Ecto neural progenitor cell (in vitro differentiated cells): Measurements from ENCODE around the gene PNMA6F.

Experiments
- DNase-seq: peaks from one replicate; pipeline ENCODE4 v3.0.0-alpha.2; 2018; ENCODE audit warnings: low spot score

PNMA6F gene

DNA sequence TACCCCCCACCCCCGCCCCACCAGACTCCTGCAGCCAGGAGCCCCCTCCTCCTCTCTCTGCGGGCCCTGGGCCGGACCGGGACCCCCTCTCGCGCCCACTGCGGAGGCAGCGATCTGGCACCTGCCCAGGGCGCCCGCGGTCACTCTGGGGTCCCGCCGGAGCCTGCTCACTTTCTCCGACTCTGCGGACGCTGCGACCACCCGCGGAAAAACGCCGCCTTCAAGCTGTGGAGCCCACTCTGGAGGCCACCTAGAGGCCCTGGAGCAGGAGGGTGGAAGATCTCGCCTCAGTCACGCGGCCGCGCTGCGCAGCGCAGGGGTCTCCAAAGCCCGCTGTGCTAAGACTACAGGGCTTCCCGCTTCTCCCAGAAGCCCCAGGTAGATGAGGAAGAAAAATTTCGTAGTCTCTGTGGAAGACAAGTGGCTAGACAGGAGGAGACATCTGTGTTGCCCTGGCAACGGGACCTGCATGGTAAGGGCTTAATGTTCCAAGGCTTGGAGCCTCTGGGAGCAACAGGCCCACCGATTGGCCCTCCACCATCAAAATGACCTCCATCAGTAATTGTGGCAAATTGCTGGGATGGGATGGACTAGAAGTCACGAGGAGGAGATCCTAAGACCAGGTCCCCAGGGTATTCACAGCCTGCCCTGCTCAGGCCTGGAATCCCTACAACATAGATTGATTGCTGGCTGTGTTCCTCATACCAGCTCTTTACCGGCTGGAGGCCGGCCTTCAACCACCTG, at the start of gene PNMA6F:
PNMA6F (minus strand) TSS at position 387 of the 744 bp plus-strand sequence. CDS start 1,093 bp downstream, outside the sequence.
- no peak for DNase-seq

DNA sequence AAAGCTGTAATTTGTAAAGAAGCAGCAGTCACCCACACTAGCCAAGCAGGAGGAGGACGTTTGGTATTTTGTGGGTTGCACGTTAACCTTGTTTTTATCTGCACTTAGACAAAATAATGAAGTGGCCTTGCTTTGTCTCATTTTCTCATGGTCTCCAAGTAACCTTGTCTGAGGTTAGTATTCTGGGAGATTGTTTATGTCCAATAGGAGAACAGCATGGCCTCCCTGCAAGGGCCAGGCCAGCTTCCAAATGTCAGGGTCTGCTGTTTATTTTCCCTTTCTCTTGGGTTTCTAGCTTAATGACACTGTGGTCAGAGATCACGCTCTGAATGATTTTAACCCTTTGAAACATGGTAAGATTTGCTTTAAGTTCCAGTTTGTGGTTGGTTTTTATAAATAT, 49.7 kb upstream of the PNMA6F start:
- DNase-seq: no peak

DNA sequence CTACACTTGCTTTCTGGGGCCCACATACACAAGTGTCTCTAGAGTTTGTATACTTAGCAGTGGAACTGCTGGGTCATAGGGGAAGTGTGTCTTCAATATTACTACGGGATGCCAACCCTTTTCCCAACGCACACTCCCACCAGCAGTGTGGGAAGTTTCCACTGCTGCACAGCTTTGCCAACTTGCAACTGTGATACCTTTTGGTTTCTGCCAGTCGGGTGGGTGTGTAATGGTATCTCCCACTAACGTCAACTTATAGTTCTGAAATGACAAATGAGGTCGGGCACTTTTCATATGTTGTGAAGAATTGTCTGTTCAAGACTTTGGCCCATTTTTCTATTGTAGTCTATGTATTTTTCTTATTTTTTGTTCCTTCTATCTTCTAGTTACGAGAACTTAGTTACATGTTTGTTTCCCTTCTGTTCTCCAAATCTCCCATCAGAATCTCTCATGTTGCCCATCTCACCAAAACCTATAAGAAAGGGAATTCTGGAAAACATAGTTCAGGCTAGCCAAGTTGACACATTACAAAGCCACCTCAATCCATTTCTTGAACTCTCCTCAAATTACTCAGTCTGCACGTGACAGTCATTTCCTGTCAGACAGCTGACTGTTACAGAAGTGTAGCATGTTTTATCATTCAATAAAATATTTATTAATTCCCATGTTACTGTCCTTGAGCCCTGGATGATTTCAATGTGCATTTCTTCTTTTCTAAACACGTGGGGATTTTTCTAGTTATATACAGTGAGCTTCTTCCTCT, 48.9 kb upstream of the PNMA6F start:
- no peak for DNase-seq

DNA sequence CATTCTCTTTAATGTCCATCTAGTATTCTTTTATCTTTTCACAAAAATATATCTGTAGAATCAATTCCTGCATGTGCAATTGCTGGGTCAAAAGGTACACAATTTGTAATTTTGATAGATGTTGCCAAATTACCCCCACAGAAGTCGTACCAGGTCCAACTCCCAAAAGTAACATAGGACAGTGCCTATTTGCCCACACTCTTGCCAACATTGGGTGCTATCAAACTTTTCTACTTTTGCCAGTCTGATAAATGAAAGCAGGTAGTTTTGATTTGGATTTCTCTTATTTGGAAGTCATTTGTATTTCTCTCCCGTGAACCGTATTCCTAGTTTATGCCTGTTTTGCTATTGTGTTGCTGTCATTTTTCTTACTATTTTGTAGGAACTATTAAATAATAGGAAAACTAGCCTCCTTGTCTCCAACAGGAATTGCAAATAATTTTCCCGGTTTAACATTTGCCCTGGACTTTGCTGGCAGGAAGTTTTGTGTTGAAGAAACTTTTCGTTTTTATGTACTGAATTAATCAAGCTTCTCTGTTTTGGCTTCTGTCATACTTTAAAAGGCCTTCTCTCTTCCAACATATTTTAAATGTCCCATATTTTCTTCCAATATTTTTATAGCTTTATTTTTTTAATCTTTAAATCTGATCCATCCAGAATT, 45.4 kb upstream of the PNMA6F start:
- DNase-seq: no peak

DNA sequence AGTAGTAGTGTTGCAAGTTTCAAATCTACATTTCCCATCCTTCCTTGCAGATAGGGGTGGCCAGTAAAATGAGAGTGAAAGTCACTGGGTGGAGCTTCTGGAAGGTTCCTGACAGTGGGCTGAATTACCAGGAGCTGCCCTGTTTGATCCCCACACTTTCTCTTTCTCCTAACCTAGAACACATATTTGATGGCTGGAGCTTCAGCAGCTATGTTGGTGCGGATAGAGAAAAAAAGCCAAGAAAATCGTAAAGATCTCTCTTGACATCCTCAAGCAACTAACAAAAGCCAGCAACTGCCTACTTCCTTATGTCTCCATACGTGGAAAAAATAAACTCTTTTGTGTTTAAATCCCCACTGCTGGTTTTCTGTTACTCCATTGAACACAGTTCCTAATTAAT, 44.6 kb upstream of the PNMA6F start:
- DNase-seq: no peak

DNA sequence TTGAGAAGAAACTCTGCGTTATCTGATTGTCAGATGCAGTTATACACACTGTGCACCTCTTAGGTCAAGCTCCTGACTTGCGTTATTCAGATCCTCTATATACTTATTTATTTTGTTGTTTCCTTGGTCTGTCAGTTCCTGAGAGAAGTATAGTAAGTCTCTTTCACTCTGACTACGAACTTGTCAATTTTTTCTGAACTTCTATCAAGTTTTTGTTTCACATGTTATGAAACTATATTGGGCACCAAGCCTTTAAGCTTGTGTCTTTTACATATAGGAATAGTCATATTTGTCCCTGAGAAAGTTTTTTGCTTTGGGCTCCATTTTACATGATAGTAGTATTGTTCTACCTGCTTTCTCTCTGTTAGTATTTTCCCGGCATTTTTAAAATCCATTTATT, 44.1 kb upstream of the PNMA6F start:
- DNase-seq: no peak

DNA sequence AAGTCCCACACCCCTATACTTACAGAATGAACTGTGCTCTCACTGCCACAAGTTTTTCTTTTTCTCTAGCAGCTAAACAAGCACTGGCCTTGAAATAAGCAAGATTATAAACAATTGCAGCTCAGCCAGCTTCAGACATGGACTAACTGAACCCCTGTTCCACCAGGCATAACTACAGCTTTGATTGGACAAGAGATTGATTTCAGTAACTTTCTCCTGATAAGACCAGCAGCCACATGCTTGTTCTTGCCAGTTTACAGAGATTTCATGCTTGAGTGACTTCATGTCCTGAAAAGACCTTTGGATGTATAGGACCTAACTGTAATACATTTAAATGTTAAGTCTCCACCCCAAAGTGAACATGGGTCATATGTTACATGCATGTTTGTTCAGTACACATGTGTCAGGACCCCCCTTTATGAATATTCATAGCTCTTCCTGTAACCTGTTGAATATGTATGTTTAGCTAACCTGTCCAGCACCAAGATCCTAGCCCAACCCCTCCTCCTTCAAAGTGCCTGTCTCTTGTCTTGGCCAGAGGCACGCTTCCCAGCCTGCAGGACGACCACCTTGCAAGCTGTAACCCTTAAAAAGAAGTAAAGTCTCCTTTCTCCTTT, 40.3 kb upstream of the PNMA6F start:
- no peak for DNase-seq

DNA sequence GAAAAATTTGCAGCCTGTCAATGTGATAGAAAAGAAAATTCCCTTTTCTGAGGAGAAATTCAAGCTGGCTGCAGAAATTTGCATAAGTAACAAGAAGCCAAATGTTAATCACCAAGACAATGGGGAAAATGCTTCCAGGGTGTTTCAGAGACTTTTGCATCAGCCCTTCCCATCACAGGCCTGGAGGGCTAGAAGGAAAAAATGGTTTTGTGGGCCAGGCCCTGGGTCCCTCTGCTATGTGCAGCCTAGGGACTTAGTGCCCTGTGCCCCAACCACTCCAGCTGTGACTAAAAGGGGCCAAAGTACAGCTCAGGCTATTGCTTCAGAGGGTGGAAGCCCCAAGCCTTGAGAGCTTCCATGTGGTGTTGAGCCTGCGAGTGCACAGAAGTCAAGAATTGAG, 36.3 kb upstream of the PNMA6F start:
- peak; percentile 2 for DNase-seq

DNA sequence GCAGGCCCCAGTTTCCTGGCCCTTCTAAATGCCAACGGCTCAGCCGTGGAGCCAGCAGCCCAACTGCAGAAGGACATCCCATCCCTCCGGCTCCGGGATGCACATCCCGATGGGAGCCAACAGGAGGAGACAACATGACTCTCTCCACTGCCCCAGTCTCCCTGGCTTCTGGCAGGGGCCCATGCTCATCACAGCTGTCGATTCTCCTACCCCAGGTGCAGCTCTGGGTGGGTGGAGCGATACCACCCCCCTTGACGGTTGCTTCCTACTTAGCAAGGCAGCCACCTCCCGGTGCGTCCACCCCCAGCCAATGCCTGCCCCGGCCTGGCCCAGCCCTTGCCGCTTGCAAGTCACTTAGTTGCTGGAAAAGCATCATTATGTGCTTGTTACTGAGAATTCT, 31.8 kb upstream of the PNMA6F start:
- no peak for DNase-seq

DNA sequence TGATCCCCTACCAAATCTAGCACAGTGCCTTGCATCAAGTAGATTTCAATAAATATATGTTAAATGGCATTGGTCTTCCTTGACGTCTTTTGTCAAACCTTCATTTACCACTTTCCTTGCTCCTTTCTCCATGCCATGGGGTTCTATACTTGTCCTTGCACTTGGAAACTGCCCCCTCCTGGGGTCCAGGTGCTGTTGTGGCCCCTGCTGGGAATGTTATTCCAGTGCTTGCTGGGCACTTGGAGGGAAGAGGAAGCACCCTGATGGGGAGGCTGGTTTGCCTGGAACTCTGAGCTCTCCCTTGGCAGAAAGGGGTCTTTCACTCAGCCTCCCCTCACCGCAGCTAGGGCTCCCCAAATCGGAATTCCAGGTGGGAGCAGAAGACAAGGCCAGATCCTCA, 31.3 kb upstream of the PNMA6F start:
- no peak for DNase-seq

DNA sequence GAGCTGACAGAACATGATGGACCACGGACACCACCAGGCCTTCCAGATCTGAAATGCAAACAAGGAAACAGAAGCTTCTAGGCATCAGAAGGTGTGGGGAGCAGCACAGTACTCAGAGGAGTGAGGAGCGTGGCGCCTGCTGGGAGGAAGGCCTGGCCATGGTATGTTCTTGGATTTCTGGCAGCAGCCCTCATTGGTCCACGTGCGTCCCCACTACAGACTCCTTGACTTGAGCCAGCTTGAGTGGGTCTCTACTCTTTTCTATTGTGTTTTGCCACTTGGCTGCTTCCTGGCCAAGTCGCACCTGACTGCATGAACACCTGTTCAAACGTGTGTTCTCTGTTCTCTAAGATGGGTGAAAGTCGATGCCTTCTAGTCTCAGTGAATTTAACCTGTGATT, 30.4 kb upstream of the PNMA6F start:
- DNase-seq: peak; percentile 11

DNA sequence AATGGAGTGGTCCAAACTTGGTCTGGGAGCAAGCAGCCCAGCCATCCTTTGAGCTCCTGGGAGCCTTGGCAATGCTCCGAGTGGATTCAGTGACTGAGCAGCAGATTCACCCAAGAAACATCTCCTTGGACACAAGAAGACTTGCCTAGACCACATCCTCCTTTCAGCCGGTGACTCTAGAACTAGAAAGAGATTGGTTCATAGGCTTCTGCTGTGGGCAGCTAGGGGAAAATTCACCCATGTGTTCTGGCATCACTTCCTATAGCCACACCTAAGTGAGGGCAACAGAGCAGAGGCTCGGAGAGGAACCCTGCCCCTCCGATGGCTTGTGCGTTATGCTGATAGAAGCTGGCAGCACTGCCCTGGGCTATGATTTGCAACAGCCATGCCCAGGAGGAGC, 28.4 kb upstream of the PNMA6F start:
- no peak for DNase-seq

DNA sequence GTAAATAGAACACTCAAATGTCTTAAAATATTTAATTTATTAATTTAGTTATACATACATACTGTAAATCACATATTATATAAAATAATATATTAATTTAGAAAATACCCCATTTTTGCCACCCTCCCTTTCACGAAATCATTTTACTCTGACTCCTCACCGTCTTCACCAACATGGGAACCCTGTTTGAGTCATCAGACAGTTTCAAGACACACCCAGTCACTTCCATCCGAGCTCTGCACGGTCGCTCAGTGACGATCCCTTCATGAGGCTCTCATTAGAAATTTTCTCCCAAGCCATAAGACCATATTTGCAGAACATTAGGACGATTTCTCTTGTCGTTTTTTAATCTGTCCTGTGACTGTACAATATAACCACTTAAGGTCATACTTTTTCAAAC, 26.9 kb upstream of the PNMA6F start:
- no peak for DNase-seq

DNA sequence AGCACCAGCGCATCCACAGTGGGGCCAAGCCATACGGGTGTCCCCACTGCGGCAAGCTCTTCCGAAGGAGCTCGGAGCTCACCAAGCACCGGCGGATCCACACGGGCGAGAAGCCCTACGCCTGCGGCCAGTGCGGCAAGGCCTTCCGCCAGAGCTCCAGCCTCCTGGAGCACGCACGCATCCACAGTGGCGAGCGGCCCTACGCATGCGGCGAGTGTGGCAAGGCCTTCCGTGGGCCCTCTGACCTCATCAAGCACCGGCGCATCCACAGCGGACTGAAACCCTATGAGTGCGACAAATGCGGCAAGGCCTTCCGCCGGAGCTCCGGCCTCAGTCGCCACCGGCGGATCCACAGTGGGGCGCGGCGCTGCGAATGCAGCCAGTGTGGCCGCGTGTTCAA, 26.0 kb upstream of the PNMA6F start:
- no peak for DNase-seq

DNA sequence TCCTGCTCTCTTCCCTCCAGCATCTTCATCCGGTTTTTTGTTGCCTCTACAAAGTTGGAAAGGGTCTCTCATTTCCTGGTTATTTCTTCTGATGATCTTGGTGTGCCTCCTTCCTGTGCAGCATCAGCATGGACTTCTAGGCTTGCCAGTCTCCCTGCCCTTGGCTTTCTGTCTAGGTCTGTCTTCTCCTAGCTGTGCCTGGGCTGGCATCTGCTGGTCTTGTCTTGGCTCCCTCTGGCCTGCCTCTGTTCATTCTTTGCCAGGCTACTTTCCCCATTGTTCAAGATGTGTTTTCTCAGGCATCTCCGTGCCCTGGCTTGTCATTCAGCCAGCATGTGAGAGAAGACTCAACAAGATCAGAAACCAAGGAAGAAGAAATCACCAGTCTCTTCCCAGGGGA, 22.1 kb upstream of the PNMA6F start:
- no peak for DNase-seq

DNA sequence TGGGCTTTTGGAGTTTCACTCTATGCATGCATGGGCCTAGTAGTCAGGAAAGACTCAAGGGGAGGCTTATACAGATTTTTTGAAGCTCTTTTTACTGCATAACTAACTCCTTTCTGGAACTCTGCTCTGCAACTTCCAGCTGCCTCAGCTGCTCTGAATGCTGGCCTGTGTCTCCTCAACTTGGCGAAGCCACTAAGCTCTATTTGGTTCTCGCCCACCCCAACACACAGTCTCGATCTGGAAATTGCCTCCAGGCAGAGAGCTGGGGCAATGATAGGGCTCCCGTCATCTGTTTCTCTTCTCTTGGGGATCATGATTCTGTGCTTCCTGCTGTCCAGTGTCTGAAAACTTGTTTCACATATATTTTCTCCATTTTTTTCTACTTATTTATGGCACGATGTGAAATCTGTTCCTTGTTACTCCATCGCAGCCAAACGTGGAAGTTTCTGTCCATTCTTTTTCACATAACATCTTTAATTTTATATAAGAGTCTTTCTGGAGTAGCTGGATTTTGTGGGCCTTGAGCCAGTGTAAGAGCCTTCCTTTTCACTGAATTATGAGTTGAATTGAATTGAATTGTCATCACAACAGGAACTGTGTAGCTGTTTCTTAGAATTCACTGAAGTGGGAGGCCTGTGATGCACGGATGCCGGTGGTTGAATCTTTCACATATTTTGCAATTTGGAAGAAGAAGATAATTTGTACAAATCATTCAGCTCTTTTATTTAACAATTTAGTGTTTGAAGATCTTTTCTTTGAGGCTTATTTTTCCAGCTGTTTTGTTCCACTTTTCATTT, 21.4 kb upstream of the PNMA6F start:
- no peak for DNase-seq

DNA sequence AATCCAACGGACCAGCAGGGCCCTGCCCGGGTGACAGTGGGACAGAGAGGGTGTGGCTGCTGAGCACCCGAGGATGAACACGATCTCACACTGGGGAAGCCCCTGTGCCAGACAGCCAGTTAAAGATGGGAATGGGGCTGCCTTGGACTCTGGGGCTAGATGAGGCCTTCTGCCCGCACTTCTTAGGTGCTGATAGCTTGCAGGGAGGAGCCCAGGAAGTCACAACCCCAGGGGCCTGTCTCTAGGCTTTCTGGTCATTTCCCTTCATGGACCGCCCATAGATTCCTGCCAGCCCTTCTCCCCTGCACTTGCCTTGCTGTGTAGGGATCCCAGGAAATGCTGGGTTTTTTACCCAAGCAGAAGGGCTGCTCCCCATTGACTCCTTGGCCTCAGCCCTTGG, 18.5 kb upstream of the PNMA6F start:
- DNase-seq: peak; percentile 12

DNA sequence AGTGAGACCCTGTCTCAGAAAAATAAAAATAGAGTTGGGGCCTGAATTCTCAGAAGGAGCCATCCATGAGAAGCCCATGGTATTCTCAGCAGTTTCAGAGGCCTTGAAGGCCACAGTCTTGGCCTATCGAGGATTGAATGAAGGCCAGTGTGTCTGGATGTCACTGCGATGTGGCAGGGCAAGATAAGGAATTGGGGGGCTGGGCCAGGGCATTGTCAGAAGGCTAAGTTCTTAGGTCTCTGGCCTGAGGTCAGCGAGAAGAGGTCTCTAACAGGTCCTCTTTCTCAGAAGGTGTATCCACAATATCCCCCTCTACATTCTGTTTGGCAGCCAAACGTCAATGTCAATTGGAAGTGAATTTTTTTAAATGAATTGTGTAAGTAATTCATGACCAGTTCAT, 18.1 kb upstream of the PNMA6F start:
- peak; percentile 8 for DNase-seq

DNA sequence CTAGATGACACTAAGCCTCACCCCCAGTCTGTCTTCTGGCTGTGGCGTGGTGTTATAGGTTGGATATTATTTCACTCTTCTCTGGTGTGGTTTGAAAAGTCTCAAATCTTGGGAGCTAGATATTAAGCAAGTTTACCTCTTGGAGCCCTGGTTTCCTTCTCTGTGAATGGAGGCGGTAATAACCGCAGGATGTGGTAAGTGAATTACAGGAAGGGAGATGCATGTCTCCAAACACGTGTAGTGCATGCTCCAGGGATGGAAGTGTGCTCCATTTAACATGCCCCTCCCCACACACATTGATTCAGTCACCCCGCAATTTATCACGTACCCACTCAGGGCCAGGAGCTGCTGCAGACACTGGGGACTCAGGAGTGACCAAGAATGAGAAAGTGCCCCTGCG, 17.3 kb upstream of the PNMA6F start:
- peak; percentile 6 for DNase-seq

DNA sequence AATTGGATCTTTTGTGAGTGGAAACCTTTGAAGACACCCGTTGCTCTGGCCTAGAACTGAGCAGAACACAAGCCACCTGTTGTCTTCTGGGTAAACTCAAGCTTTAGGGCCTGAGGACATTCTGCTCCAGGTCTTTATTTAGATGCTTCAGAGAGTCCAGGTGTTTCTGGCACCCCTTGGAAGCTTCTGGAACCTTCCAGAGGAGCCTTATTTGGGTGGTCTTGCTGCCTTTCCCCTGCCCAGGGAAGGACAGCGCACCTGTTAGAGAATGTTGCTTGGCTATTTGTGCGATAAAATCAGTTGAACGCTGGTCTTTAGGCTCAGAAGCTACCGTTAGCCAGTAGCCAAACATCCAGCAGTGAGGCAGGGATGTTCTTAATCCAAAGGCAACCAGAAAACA, 15.4 kb upstream of the PNMA6F start:
- DNase-seq: peak; percentile 7

DNA sequence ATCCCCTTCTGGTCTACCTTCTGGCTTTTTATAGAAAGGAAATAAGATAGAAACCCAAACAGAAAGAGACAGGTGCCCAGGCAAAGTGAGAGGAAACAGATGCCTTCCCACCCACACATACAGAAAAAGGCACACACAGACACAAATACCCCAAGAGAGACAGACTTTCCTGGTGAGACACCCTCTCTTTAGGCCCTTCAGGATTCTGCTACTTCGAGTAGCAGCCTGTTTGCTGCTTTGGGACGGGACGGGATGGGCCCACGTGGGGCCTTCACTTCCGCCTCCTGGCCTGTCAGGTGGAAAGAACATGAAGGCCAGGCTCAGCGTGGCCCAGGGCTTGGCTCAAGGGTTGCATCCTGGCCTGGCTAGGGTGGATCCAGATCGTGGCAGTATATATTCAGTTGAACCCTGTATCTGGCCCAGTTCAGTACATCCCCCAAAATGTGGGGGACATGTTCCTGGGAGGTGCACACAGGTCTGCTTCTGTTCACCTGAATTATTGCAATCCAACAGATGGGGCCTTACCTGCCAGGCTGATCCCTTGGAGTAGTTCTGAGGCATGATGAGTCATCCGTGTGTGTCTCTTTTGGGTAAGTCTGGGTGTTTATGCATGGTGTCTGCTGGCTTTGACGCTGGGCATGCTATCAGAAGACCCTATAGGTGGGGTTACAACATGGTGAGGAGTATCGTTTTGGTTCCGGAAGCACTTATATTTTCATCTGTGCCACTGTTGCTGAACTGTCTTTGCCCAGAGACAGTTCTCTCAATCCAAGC, 14.7 kb upstream of the PNMA6F start:
- peak; percentile 30 for DNase-seq
